ENCODE measurements around the gene ADAMTSL3.

ADAMTSL3 gene

GRCh38 chr15:83653639-83654378 lies at the start of gene ADAMTSL3:
Gene ADAMTSL3, plus strand, starts transcription at chr15:83654123. Its CDS starts 1,639 bp downstream, at chr15:83655762.
- DNase-seq (ENCODE audit: low spot score) = peak; percentile 84

GRCh38 chr15:83604549-83604948 lies 49.4 kb upstream of the ADAMTSL3 start:
- no peak for DNase-seq (ENCODE audit: low spot score)

- no peak for DNase-seq (ENCODE audit: low spot score)
Measured at GRCh38 chr15:83605111-83605945, 48.6 kb upstream of the ADAMTSL3 start.

- no peak for DNase-seq (ENCODE audit: low spot score)
Measured at GRCh38 chr15:83610132-83610531, 43.8 kb upstream of the ADAMTSL3 start.

GRCh38 chr15:83610901-83611685 lies 42.8 kb upstream of the ADAMTSL3 start:
- no peak for DNase-seq (ENCODE audit: low spot score)

GRCh38 chr15:83612226-83612625 lies 41.7 kb upstream of the ADAMTSL3 start:
- DNase-seq (ENCODE audit: low spot score) = no peak

- no peak for DNase-seq (ENCODE audit: low spot score)
Measured at GRCh38 chr15:83612898-83613635, 40.9 kb upstream of the ADAMTSL3 start.

GRCh38 chr15:83613714-83614113 lies 40.2 kb upstream of the ADAMTSL3 start:
- DNase-seq (ENCODE audit: low spot score) = no peak

- DNase-seq (ENCODE audit: low spot score) = no peak
Measured at GRCh38 chr15:83616840-83617239, 37.1 kb upstream of the ADAMTSL3 start.

- no peak for DNase-seq (ENCODE audit: low spot score)
Measured at GRCh38 chr15:83626171-83626802, 27.6 kb upstream of the ADAMTSL3 start.

- no peak for DNase-seq (ENCODE audit: low spot score)
Measured at GRCh38 chr15:83631534-83631933, 22.4 kb upstream of the ADAMTSL3 start.

- DNase-seq (ENCODE audit: low spot score) = no peak
Measured at GRCh38 chr15:83643201-83643600, 10.7 kb upstream of the ADAMTSL3 start.

GRCh38 chr15:83644439-83644838 lies 9.5 kb upstream of the ADAMTSL3 start:
- no peak for DNase-seq (ENCODE audit: low spot score)

- no peak for DNase-seq (ENCODE audit: low spot score)
Measured at GRCh38 chr15:83650831-83651230, 3.1 kb upstream of the ADAMTSL3 start.

- no peak for DNase-seq (ENCODE audit: low spot score)
Measured at GRCh38 chr15:83651541-83651940, 2.4 kb upstream of the ADAMTSL3 start.

- DNase-seq (ENCODE audit: low spot score) = no peak
Measured at GRCh38 chr15:83652626-83653204, 1.2 kb upstream of the ADAMTSL3 start.

GRCh38 chr15:83653288-83653638 lies 660 bp upstream of the ADAMTSL3 start:
- DNase-seq (ENCODE audit: low spot score) = no peak

- DNase-seq (ENCODE audit: low spot score) = no peak
Measured at GRCh38 chr15:83654379-83655236, 685 bp downstream of the ADAMTSL3 start.

GRCh38 chr15:83655237-83655616 lies 1.3 kb downstream of the ADAMTSL3 start:
- DNase-seq (ENCODE audit: low spot score) = no peak

- no peak for DNase-seq (ENCODE audit: low spot score)
Measured at GRCh38 chr15:83656192-83656591, 2.3 kb downstream of the ADAMTSL3 start.
